Activated T-cell treated with anti-CD3 and anti-CD28 coated beads, Interleukin-2, amount 50 U/mL, for 4 hours (primary cell): ENCODE data around the gene FRMD1. TPM values are rescaled to one million over a fixed set of nuclear protein-coding genes. Genes with fewer than 3 reads are reported as not detected.

ENCODE experiments used
- ATAC-seq, 2 donors: fragments of 200-7000 bp; cut with Tn5 transposase; one replicate each; pipeline ENCODE4 v1.10.0; 2021
- DNase-seq: peaks from one replicate; pipeline ENCODE4 v3.0.0-alpha.2; 2020
- H3K27me3 Mint-ChIP-seq: one replicate; pipeline ENCODE4 v1.8.0; 2021; ENCODE audit warnings: low read depth, mixed read lengths
- H3K36me3 Mint-ChIP-seq: one replicate; pipeline ENCODE4 v1.8.0; 2022; ENCODE audit warnings: mixed read lengths; ENCODE audit not compliant: insufficient read depth
- H3K4me1 Mint-ChIP-seq: one replicate; pipeline ENCODE4 v1.8.0; 2021; ENCODE audit warnings: low read depth, mixed read lengths
- H3K4me3 Mint-ChIP-seq: one replicate; pipeline ENCODE4 v1.8.0; 2021; ENCODE audit warnings: mild to moderate bottlenecking, moderate library complexity, mixed read lengths
- H3K9me3 Mint-ChIP-seq: one replicate; pipeline ENCODE4 v1.8.0; 2021; ENCODE audit warnings: mixed read lengths
- total RNA-seq, 3 donors: library from RNA; stranded (reverse); gene quantifications; one replicate each; pipeline ENCODE4 v1.2.1, GENCODE V29; 2021

Gene FRMD1
- total RNA-seq, 3 donors from 2014 or later: not detected

- Mint-ChIP-seq H3K36me3 (no peaks in the 10 kb centered on the region), H3K4me3 (no peak overlapping the region), H3K27me3 (peaks cover 2% of the 10 kb centered on the region), H3K9me3 (peaks cover 42% of the 10 kb centered on the region), H3K4me1 (no peaks in the 10 kb centered on the region)
- no peak for DNase-seq
- no peak for ATAC-seq
These were observed 71.2 kb downstream of the FRMD1 start for GRCh38 chr6:168007592-168008338.

GRCh38 chr6:168005796-168006195 is 73.2 kb downstream of the FRMD1 start:
- Mint-ChIP-seq H3K27me3 (peaks cover 2% of the 10 kb centered on the region), H3K4me3 (no peak overlapping the region), H3K9me3 (peaks cover 27% of the 10 kb centered on the region), H3K36me3 (no peaks in the 10 kb centered on the region), H3K4me1 (no peaks in the 10 kb centered on the region)
- ATAC-seq (no peak), DNase-seq (no peak)

GRCh38 chr6:168004945-168005344 is 74.1 kb downstream of the FRMD1 start:
- no peak for DNase-seq
- H3K4me3 Mint-ChIP-seq: no peak overlapping the region
- H3K27me3 Mint-ChIP-seq: peaks cover 2% of the 10 kb centered on the region
- ATAC-seq: no peak
- no peaks in the 10 kb centered on the region for H3K36me3 Mint-ChIP-seq
- H3K4me1 Mint-ChIP-seq: no peaks in the 10 kb centered on the region
- H3K9me3 Mint-ChIP-seq: peaks cover 20% of the 10 kb centered on the region

GRCh38 chr6:168004023-168004422 is 75.0 kb downstream of the FRMD1 start:
- DNase-seq (no peak), ATAC-seq (no peak)
- no peaks in the 10 kb centered on the region for H3K36me3 Mint-ChIP-seq
- H3K4me1 Mint-ChIP-seq: no peaks in the 10 kb centered on the region
- H3K4me3 Mint-ChIP-seq: no peak overlapping the region
- H3K27me3 Mint-ChIP-seq: peaks cover 2% of the 10 kb centered on the region
- H3K9me3 Mint-ChIP-seq: peaks cover 11% of the 10 kb centered on the region

Other genes with a start within 250 kb of the FRMD1 start
- gene KIF25, start 81.5 kb downstream of the FRMD1 start, total RNA-seq: not detected
- gene DACT2, start 240.6 kb upstream of the FRMD1 start, total RNA-seq: not detected